ENCODE results near the gene ZNF581.

The ZNF581 gene

DNA sequence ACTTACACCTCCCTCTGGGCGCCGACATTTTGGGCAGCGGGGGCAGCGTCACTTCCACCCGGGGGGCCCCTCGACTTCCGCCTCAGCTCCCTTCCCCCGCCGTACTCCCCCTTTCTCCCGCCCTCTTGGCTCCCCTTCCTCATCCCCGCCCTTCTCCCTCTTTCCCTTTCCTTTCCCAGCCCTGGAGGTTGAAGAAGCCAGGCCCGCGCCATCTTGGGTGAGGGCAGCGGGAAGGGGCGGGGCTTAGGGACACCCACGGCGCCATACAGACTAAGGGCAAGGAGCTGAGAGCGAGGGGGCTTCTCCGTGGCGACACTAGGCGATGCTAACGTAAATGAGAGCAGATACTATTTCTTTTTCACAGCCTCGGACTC is 44.0 kb upstream of the ZNF581 start, which contains the start of gene FIZ1:
Gene FIZ1 (minus strand): TSS at position 50 of the 374 bp plus-strand sequence. CDS start 1,652 bp downstream, outside the sequence.
- TF ChIP-seq, protein P1, sequence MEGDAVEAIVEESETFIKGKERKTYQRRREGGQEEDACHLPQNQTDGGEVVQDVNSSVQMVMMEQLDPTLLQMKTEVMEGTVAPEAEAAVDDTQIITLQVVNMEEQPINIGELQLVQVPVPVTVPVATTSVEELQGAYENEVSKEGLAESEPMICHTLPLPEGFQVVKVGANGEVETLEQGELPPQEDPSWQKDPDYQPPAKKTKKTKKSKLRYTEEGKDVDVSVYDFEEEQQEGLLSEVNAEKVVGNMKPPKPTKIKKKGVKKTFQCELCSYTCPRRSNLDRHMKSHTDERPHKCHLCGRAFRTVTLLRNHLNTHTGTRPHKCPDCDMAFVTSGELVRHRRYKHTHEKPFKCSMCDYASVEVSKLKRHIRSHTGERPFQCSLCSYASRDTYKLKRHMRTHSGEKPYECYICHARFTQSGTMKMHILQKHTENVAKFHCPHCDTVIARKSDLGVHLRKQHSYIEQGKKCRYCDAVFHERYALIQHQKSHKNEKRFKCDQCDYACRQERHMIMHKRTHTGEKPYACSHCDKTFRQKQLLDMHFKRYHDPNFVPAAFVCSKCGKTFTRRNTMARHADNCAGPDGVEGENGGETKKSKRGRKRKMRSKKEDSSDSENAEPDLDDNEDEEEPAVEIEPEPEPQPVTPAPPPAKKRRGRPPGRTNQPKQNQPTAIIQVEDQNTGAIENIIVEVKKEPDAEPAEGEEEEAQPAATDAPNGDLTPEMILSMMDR (IDR thresholded peaks at IDR 0.05; ENCODE audit: insufficient read depth, missing control alignments) = no peak
- FAIRE-seq = no peak
- peak; percentile 62 for DNase-seq (ENCODE audit: insufficient read length, low spot score)

DNA sequence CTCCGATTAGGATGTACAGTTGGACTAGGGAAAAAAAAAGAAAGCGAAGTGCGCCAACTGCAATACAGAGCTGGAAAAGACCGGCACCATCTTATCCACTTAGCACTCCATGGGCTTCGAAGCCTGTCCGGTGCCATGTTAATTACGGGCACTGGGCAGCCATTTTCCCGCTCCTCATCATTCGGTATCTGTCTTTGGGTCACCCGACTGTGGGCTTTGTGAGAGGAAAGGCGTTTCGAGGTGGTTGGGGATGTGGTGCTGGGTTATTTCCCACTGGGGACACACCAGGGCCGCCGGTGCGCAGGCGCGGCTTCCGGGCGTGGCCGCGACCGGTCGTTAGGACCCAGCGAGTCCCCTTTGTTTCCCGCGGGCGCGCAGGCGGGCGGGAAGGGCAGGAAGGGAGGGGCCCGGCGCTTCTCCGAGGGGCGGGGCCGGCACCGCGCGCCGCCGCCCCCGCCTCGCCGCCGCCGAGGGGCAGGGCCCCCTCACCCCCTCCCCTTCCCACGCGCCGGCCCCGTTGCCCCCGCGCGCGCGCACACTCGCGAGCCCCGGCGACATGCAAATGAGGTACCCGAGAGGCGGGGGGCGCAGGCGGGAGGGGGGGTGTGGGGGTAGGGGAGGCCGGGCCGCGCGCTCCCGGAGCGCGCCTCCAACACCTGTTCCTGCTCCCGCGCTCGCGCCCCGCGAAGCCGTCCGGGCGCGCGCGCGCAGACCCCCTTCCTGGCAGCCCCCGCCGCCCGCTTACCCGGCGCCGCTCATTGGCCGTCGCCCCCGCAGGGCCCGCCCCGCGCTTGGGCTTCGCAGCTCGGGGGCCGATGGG is 43.4 kb upstream of the ZNF581 start, which contains the start of gene ZNF524:
Gene ZNF524 (plus strand): TSS at position 447 of the 820 bp plus-strand sequence. CDS start 1,825 bp downstream, outside the sequence.
- TF ChIP-seq, protein P1 (IDR thresholded peaks at IDR 0.05; ENCODE audit: insufficient read depth, missing control alignments) = no peak
- FAIRE-seq = no peak
- DNase-seq (ENCODE audit: insufficient read length, low spot score) = peak; percentile 82

DNA sequence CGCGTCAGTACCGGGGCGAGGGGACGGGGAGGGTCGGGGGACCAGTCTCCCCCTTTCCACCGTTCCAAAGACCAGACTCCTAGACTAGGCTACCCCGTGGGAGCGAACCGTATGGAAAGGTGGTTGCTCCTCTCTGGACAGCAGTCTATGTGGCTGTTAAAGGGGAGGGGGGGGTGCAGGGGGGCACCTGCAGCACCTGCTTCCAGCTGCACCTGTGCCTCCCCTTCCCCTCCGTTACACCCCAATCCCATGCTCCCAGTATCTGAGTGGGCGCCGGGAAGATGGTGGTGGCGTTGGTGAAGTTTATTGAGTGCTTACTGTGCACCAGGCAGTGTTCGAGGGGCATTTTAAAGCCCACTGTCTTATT is 42.8 kb upstream of the ZNF581 start:
- no peak for DNase-seq (ENCODE audit: insufficient read length, low spot score)
- TF ChIP-seq, protein P1 (IDR thresholded peaks at IDR 0.05; ENCODE audit: insufficient read depth, missing control alignments) = no peak
- FAIRE-seq = no peak

DNA sequence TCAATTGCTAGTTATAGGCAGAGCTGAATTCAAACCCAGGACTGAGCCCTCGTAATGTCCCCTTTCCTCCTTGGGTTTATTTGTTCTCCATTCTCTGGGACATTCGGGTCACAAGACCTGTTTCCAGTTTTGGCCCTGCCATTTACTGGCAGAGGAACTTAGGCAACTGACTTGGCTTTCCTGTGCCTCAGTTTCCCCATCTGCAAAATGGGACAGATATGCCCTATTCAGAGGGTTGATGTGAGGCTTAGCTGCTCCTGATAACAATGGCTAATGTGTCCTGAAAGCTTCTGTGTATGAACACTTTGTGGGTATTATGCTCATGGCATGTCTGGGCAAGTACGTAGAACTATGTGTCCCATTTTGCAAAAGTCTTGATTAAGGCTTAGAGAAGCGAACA is 42.4 kb upstream of the ZNF581 start:
- FAIRE-seq = no peak
- no peak for DNase-seq (ENCODE audit: insufficient read length, low spot score)
- TF ChIP-seq, protein P1 (IDR thresholded peaks at IDR 0.05; ENCODE audit: insufficient read depth, missing control alignments) = no peak

DNA sequence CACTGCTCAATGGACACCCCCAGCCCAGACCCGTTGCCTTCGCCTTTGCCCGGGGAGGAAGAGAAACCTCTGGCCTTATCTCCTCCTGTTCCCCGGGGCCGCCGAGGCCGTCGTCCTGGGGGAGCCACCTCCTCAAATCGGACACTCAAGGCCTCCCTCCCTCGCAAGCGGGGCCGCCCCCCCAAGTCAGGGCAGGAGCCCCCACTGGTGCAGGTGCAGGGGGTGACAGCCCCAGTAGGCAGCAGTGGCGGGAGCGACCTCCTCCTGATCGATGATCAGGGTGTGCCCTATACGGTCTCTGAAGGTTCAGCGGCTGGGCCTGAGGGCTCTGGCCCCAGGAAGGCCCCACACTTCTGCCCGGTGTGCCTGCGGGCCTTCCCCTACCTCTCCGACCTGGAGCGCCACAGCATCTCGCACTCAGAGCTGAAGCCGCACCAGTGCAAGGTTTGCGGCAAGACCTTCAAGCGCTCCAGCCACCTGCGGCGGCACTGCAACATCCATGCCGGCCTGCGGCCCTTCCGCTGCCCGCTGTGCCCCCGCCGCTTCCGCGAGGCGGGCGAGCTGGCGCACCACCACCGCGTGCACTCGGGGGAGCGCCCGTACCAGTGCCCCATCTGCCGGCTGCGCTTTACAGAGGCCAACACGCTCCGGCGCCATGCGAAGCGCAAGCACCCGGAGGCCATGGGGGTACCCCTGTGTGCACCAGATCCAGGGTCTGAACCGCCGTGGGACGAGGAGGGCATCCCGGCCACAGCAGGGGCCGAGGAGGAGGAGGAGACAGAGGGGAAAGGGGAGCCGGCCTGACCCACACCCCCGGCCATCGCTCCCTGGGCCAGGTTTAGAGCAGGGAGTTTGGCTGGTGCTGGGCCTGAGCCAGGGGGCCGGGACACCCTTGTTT is 41.1 kb upstream of the ZNF581 start:
- DNase-seq (ENCODE audit: insufficient read length, low spot score) (no peak), FAIRE-seq (no peak)
- TF ChIP-seq, protein P1 (IDR thresholded peaks at IDR 0.05; ENCODE audit: insufficient read depth, missing control alignments) = no peak

DNA sequence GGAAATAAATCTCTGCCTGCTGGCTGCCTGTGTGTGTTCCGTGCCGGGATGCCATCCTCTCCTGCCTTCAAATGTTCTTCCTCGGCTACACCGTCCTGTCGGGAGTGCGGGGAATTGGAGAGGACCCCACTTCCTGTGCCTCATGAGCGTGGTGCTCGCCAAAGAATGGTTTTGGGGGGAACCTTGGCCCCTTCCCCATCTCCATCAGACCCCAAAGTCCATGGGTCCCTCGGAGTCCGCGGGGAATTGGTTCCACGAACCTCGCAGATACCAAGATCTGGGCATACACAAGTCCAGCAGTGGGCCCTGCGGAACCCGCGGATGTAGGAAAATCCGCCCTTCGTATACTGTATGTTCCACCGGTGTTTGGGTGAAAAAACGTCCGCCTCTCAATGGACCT is 40.3 kb upstream of the ZNF581 start:
- TF ChIP-seq, protein P1 (IDR thresholded peaks at IDR 0.05; ENCODE audit: insufficient read depth, missing control alignments) = no peak
- DNase-seq (ENCODE audit: insufficient read length, low spot score) (no peak), FAIRE-seq (no peak)

Data from D721Med (cell line).